Stimulated activated CD4-positive, alpha-beta T cell treated with anti-CD3 and anti-CD28 coated beads, Interleukin-1b, Interleukin-23, amount 100 ng/mL, for 48 hours (primary cell): ENCODE data around the gene BAG3.
A peak's percentile ranks its signal among the peaks of the same experiment; 100 is the strongest.
"Not testable (repeated sequence)": the region's sequence is repeated elsewhere in the genome, so short reads cannot be mapped to it uniquely, and the experiment has no call there.

Experiments used
- DNase-seq: peaks from one replicate; pipeline ENCODE4 v3.0.0-alpha.2; 2020

The BAG3 gene

GRCh38 chr10:119640875-119641526 is 10.2 kb upstream of the BAG3 start:
- DNase-seq: no peak

- no peak for DNase-seq
These were observed 8.5 kb upstream of the BAG3 start for GRCh38 chr10:119642556-119643111.

- DNase-seq: no peak
These were observed 7.6 kb upstream of the BAG3 start for GRCh38 chr10:119643306-119644204.

- no peak for DNase-seq
These were observed 6.9 kb upstream of the BAG3 start for GRCh38 chr10:119644205-119644814.

- DNase-seq: no peak
These were observed 6.2 kb upstream of the BAG3 start for GRCh38 chr10:119644994-119645393.

GRCh38 chr10:119650062-119650461 is 1.1 kb upstream of the BAG3 start:
- no peak for DNase-seq

- DNase-seq: no peak
These were observed 557 bp downstream of the BAG3 start for GRCh38 chr10:119651514-119652360.

- DNase-seq: no peak
These were observed 1.2 kb downstream of the BAG3 start for GRCh38 chr10:119652361-119652730.

- DNase-seq: no peak
These were observed 2.0 kb downstream of the BAG3 start for GRCh38 chr10:119653209-119653608.

GRCh38 chr10:119653916-119654315 is 2.7 kb downstream of the BAG3 start:
- DNase-seq: no peak

- DNase-seq: no peak
These were observed 3.4 kb downstream of the BAG3 start for GRCh38 chr10:119654540-119654939.

- peak; percentile 75 for DNase-seq
These were observed 4.4 kb downstream of the BAG3 start for GRCh38 chr10:119655566-119656001.

- DNase-seq: no peak
These were observed 5.6 kb downstream of the BAG3 start for GRCh38 chr10:119656760-119657159.

GRCh38 chr10:119657725-119658124 is 6.5 kb downstream of the BAG3 start:
- no peak for DNase-seq

GRCh38 chr10:119658274-119658673 is 7.1 kb downstream of the BAG3 start:
- DNase-seq: no peak

GRCh38 chr10:119659951-119660350 is 8.8 kb downstream of the BAG3 start:
- DNase-seq: no peak

GRCh38 chr10:119662076-119662605 is 11.0 kb downstream of the BAG3 start:
- DNase-seq: not testable (repeated sequence)

- no peak for DNase-seq
These were observed 12.9 kb downstream of the BAG3 start for GRCh38 chr10:119663866-119664698.

- DNase-seq: no peak
These were observed 14.9 kb downstream of the BAG3 start for GRCh38 chr10:119665901-119666708.

GRCh38 chr10:119666709-119667004 is 15.5 kb downstream of the BAG3 start:
- no peak for DNase-seq
